ENCODE results near the gene AURKA. TPM values are rescaled to one million over a fixed set of nuclear protein-coding genes. Genes with fewer than 3 reads are reported as not detected.

The AURKA gene
- total and polyA plus RNA-seq, 4 donors, result 7.9 to 10.0 (median 9.3) TPM

GRCh38 chr20:56383334-56383733 lies 8.7 kb downstream of the AURKA start:
- no peaks in the 10 kb centered on the region for H3K27me3 ChIP-seq (ENCODE audit: control insufficient read depth, insufficient read depth, low read length)
- 92% methylated on average over 5 of the region's 8 CpGs for WGBS (ENCODE audit: insufficient coverage)
- peaks cover 12% of the 10 kb centered on the region for H3K36me3 ChIP-seq (ENCODE audit: control insufficient read depth, insufficient read depth, low read length)
- H3K27ac ChIP-seq (ENCODE audit: low read depth, low read length), result no peak overlapping the region
- DNase-seq (ENCODE audit: low read depth in 4 of 6, low spot score in 6 of 6), result no peak
- no peak overlapping the region for H3K4me3 ChIP-seq (ENCODE audit: low read depth, low read length)
- H3K9me3 ChIP-seq (ENCODE audit: control insufficient read depth, insufficient read depth, low read length), result no peaks in the 10 kb centered on the region
- no peaks in the 10 kb centered on the region for H3K4me1 ChIP-seq (ENCODE audit: control insufficient read depth, insufficient read depth, low read length)

GRCh38 chr20:56382696-56383095 lies 9.3 kb downstream of the AURKA start:
- Histone ChIP-seq H3K4me1 (ENCODE audit: control insufficient read depth, insufficient read depth, low read length) (no peaks in the 10 kb centered on the region), H3K36me3 (ENCODE audit: control insufficient read depth, insufficient read depth, low read length) (peaks cover 15% of the 10 kb centered on the region), H3K27me3 (ENCODE audit: control insufficient read depth, insufficient read depth, low read length) (no peaks in the 10 kb centered on the region), H3K9me3 (ENCODE audit: control insufficient read depth, insufficient read depth, low read length) (no peaks in the 10 kb centered on the region), H3K4me3 (ENCODE audit: low read depth, low read length) (no peak overlapping the region), H3K27ac (ENCODE audit: low read depth, low read length) (no peak overlapping the region)
- WGBS (ENCODE audit: insufficient coverage), result 49% methylated on average over 2 of the region's 4 CpGs
- no peak for DNase-seq (ENCODE audit: low read depth in 4 of 6, low spot score in 6 of 6)

- DNase-seq (ENCODE audit: low read depth in 4 of 6, low spot score in 6 of 6), result no peak
- no peak overlapping the region for H3K4me3 ChIP-seq (ENCODE audit: low read depth, low read length)
- H3K4me1 ChIP-seq (ENCODE audit: control insufficient read depth, insufficient read depth, low read length), result no peaks in the 10 kb centered on the region
- H3K27ac ChIP-seq (ENCODE audit: low read depth, low read length), result no peak overlapping the region
- no CpG with 5 or more reads among the region's 1 CpG for WGBS (ENCODE audit: insufficient coverage)
- H3K36me3 ChIP-seq (ENCODE audit: control insufficient read depth, insufficient read depth, low read length), result peaks cover 18% of the 10 kb centered on the region
- no peaks in the 10 kb centered on the region for H3K9me3 ChIP-seq (ENCODE audit: control insufficient read depth, insufficient read depth, low read length)
- no peaks in the 10 kb centered on the region for H3K27me3 ChIP-seq (ENCODE audit: control insufficient read depth, insufficient read depth, low read length)
Measured at GRCh38 chr20:56381501-56381900, 10.5 kb downstream of the AURKA start.

- no CpG with 5 or more reads among the region's 1 CpG for WGBS (ENCODE audit: insufficient coverage)
- Histone ChIP-seq H3K27ac (ENCODE audit: low read depth, low read length) (no peak overlapping the region), H3K27me3 (ENCODE audit: control insufficient read depth, insufficient read depth, low read length) (no peaks in the 10 kb centered on the region), H3K4me3 (ENCODE audit: low read depth, low read length) (no peak overlapping the region), H3K9me3 (ENCODE audit: control insufficient read depth, insufficient read depth, low read length) (no peaks in the 10 kb centered on the region), H3K4me1 (ENCODE audit: control insufficient read depth, insufficient read depth, low read length) (no peaks in the 10 kb centered on the region), H3K36me3 (ENCODE audit: control insufficient read depth, insufficient read depth, low read length) (peaks cover 15% of the 10 kb centered on the region)
- no peak for DNase-seq (ENCODE audit: low read depth in 4 of 6, low spot score in 6 of 6)
Measured at GRCh38 chr20:56380375-56380774, 11.6 kb downstream of the AURKA start.

GRCh38 chr20:56378386-56378785 lies 13.6 kb downstream of the AURKA start:
- DNase-seq (ENCODE audit: low read depth in 4 of 6, low spot score in 6 of 6), result peak in 1 of 6 donors; percentile 65
- WGBS (ENCODE audit: insufficient coverage), result 100% methylated on average over 1 of the region's 3 CpGs
- Histone ChIP-seq H3K9me3 (ENCODE audit: control insufficient read depth, insufficient read depth, low read length) (no peaks in the 10 kb centered on the region), H3K4me3 (ENCODE audit: low read depth, low read length) (no peak overlapping the region), H3K4me1 (ENCODE audit: control insufficient read depth, insufficient read depth, low read length) (no peaks in the 10 kb centered on the region), H3K36me3 (ENCODE audit: control insufficient read depth, insufficient read depth, low read length) (peaks cover 11% of the 10 kb centered on the region), H3K27me3 (ENCODE audit: control insufficient read depth, insufficient read depth, low read length) (no peaks in the 10 kb centered on the region), H3K27ac (ENCODE audit: low read depth, low read length) (no peak overlapping the region)

GRCh38 chr20:56376331-56376730 lies 15.7 kb downstream of the AURKA start:
- H3K27ac ChIP-seq (ENCODE audit: low read depth, low read length), result no peak overlapping the region
- no peak for DNase-seq (ENCODE audit: low read depth in 4 of 6, low spot score in 6 of 6)
- WGBS (ENCODE audit: insufficient coverage), result 89% methylated on average over 2 of the region's 2 CpGs
- no peak overlapping the region for H3K4me3 ChIP-seq (ENCODE audit: low read depth, low read length)
- peaks cover 6% of the 10 kb centered on the region for H3K36me3 ChIP-seq (ENCODE audit: control insufficient read depth, insufficient read depth, low read length)
- H3K27me3 ChIP-seq (ENCODE audit: control insufficient read depth, insufficient read depth, low read length), result no peaks in the 10 kb centered on the region
- no peaks in the 10 kb centered on the region for H3K4me1 ChIP-seq (ENCODE audit: control insufficient read depth, insufficient read depth, low read length)
- no peaks in the 10 kb centered on the region for H3K9me3 ChIP-seq (ENCODE audit: control insufficient read depth, insufficient read depth, low read length)

- WGBS (ENCODE audit: insufficient coverage), result no CpG with 5 or more reads among the region's 1 CpG
- Histone ChIP-seq H3K4me1 (ENCODE audit: control insufficient read depth, insufficient read depth, low read length) (no peaks in the 10 kb centered on the region), H3K27ac (ENCODE audit: low read depth, low read length) (no peak overlapping the region), H3K27me3 (ENCODE audit: control insufficient read depth, insufficient read depth, low read length) (no peaks in the 10 kb centered on the region), H3K36me3 (ENCODE audit: control insufficient read depth, insufficient read depth, low read length) (peaks cover 6% of the 10 kb centered on the region), H3K4me3 (ENCODE audit: low read depth, low read length) (no peak overlapping the region), H3K9me3 (ENCODE audit: control insufficient read depth, insufficient read depth, low read length) (no peaks in the 10 kb centered on the region)
- no peak for DNase-seq (ENCODE audit: low read depth in 4 of 6, low spot score in 6 of 6)
Measured at GRCh38 chr20:56373942-56374341, 18.1 kb downstream of the AURKA start.

- no peaks in the 10 kb centered on the region for H3K4me1 ChIP-seq (ENCODE audit: control insufficient read depth, insufficient read depth, low read length)
- H3K9me3 ChIP-seq (ENCODE audit: control insufficient read depth, insufficient read depth, low read length), result no peaks in the 10 kb centered on the region
- DNase-seq (ENCODE audit: low read depth in 4 of 6, low spot score in 6 of 6), result no peak
- WGBS (ENCODE audit: insufficient coverage), result 100% methylated on average over 1 of the region's 1 CpG
- no peak overlapping the region for H3K27ac ChIP-seq (ENCODE audit: low read depth, low read length)
- peaks cover 5% of the 10 kb centered on the region for H3K36me3 ChIP-seq (ENCODE audit: control insufficient read depth, insufficient read depth, low read length)
- no peak overlapping the region for H3K4me3 ChIP-seq (ENCODE audit: low read depth, low read length)
- H3K27me3 ChIP-seq (ENCODE audit: control insufficient read depth, insufficient read depth, low read length), result no peaks in the 10 kb centered on the region
Measured at GRCh38 chr20:56372850-56373249, 19.2 kb downstream of the AURKA start.

- 100% methylated on average over 6 of the region's 11 CpGs for WGBS (ENCODE audit: insufficient coverage)
- Histone ChIP-seq H3K9me3 (ENCODE audit: control insufficient read depth, insufficient read depth, low read length) (no peaks in the 10 kb centered on the region), H3K36me3 (ENCODE audit: control insufficient read depth, insufficient read depth, low read length) (peaks cover 4% of the 10 kb centered on the region), H3K27me3 (ENCODE audit: control insufficient read depth, insufficient read depth, low read length) (no peaks in the 10 kb centered on the region), H3K4me1 (ENCODE audit: control insufficient read depth, insufficient read depth, low read length) (no peaks in the 10 kb centered on the region), H3K27ac (ENCODE audit: low read depth, low read length) (no peak overlapping the region), H3K4me3 (ENCODE audit: low read depth, low read length) (no peak overlapping the region)
- no peak for DNase-seq (ENCODE audit: low read depth in 4 of 6, low spot score in 6 of 6)
Measured at GRCh38 chr20:56371977-56372376, 20.0 kb downstream of the AURKA start.

GRCh38 chr20:56369179-56369578 lies 22.8 kb downstream of the AURKA start:
- Histone ChIP-seq H3K4me3 (ENCODE audit: low read depth, low read length) (no peak overlapping the region), H3K27ac (ENCODE audit: low read depth, low read length) (no peak overlapping the region), H3K9me3 (ENCODE audit: control insufficient read depth, insufficient read depth, low read length) (no peaks in the 10 kb centered on the region), H3K27me3 (ENCODE audit: control insufficient read depth, insufficient read depth, low read length) (no peaks in the 10 kb centered on the region), H3K4me1 (ENCODE audit: control insufficient read depth, insufficient read depth, low read length) (no peaks in the 10 kb centered on the region), H3K36me3 (ENCODE audit: control insufficient read depth, insufficient read depth, low read length) (peaks cover 10% of the 10 kb centered on the region)
- DNase-seq (ENCODE audit: low read depth in 4 of 6, low spot score in 6 of 6), result peak in 1 of 6 donors; percentile 24
- no CpG with 5 or more reads among the region's 4 CpGs for WGBS (ENCODE audit: insufficient coverage)

Measured in spinal cord (tissue), 10 donors.